Panc1 (cell line): ENCODE results near the gene CENPT. TPM values are rescaled to one million over a fixed set of nuclear protein-coding genes. Genes with fewer than 3 reads are reported as not detected.

ENCODE experiments used
- ATAC-seq: fragments of 200-7000 bp; cut with Tn5 transposase; 2 replicates; pipeline ENCODE4 v1.9.1; 2020; ENCODE audit warnings: mild to moderate bottlenecking, moderate library complexity
- BruUV-seq: library from RNA; stranded (reverse); fragments of 400-500 nt; replicated peaks from 2 replicates; lab custom pipeline; 2021; lab: Mats Ljungman, UMichigan
- CTCF ChIA-PET: fragments of 300-600 bp; sonication (Branson Sonifier 250); formaldehyde crosslinking; loops from one replicate; lab custom pipeline; 2022; ENCODE audit warnings: antibody characterized with exemption; lab: Charles Lee
- POLR2A ChIA-PET: fragments of 300-600 bp; sonication (Branson Sonifier 250); formaldehyde crosslinking; loops from one replicate; lab custom pipeline; 2022; ENCODE audit warnings: antibody characterized with exemption; lab: Charles Lee
- DNase-seq: peaks from one replicate; pipeline ENCODE4 v3.0.0-alpha.2; 2010; ENCODE audit warnings: low read depth, low spot score
- H3K27ac ChIP-seq: 2 replicates; pipeline ENCODE4 v1.5.1; 2011; ENCODE audit warnings: mild to moderate bottlenecking, low read length, inconsistent platforms
- H3K27me3 ChIP-seq: fragments of 200-500 bp; sonication (Bioruptor generic); 2 replicates; pipeline ENCODE4 v1.6.0; 2014; ENCODE audit warnings: low read length, inconsistent platforms; ENCODE audit not compliant: control insufficient read depth, insufficient read depth
- H3K36me3 ChIP-seq: fragments of 200-500 bp; sonication (Bioruptor generic); 2 replicates; pipeline ENCODE4 v1.5.1; 2014; ENCODE audit warnings: inconsistent platforms, mild to moderate bottlenecking, low read length, moderate library complexity; ENCODE audit not compliant: control insufficient read depth, insufficient read depth
- H3K4me1 ChIP-seq: 2 replicates; pipeline ENCODE4 v1.5.1; 2011; ENCODE audit warnings: inconsistent platforms, mild to moderate bottlenecking, low read length, moderate library complexity; ENCODE audit not compliant: control insufficient read depth, insufficient read depth
- H3K4me3 ChIP-seq, 2 experiments: 2 replicates each; pipeline ENCODE4 v1.5.1; 2011 to 2012; ENCODE audit warnings: low read depth in 2 of 2, low read length in 2 of 2, mild to moderate bottlenecking in 2 of 2, inconsistent platforms in 1 of 2, moderate library complexity in 1 of 2
- H3K9me3 ChIP-seq: fragments of 200-500 bp; sonication (Bioruptor generic); 2 replicates; pipeline ENCODE4 v1.5.1; 2014; ENCODE audit warnings: low read depth, mild to moderate bottlenecking, inconsistent platforms, low read length, moderate library complexity; ENCODE audit not compliant: control insufficient read depth, insufficient read depth
- CTCF ChIP-seq: fragments of 450-650 bp; IDR thresholded peaks from 2 replicates; pipeline ENCODE4 v1.5.1; 2017; ENCODE audit warnings: mild to moderate bottlenecking
- POLR2AphosphoS5 ChIP-seq: IDR thresholded peaks from 2 replicates; pipeline ENCODE4 v1.6.1; 2012; ENCODE audit warnings: mild to moderate bottlenecking, low read depth, low read length, moderate library complexity
- REST ChIP-seq, 2 experiments: IDR thresholded peaks; 2 replicates each; pipeline ENCODE4 v1.6.1; 2011 to 2012; ENCODE audit warnings: low read depth in 2 of 2, control low read depth in 1 of 2, low read length in 1 of 2, mild to moderate bottlenecking in 1 of 2, moderate library complexity in 1 of 2; ENCODE audit not compliant: insufficient read depth in 1 of 2
- SIN3A ChIP-seq: IDR thresholded peaks from 2 replicates; pipeline ENCODE4 v1.6.1; 2012; ENCODE audit warnings: low read depth, mild to moderate bottlenecking, low read length, moderate library complexity, borderline replicate concordance; ENCODE audit not compliant: insufficient read depth
- TCF7L2 ChIP-seq: IDR thresholded peaks from 2 replicates; pipeline ENCODE4 v1.6.1; 2011; ENCODE audit warnings: mild to moderate bottlenecking, low read depth, low read length, inconsistent platforms
- in situ Hi-C: cut with HindIII; loops from 2 replicates; pipeline ENCODE4 v1.10.0; 2016; ENCODE audit warnings: low sequenced_read_pairs, low pct_unique_long_range_greater_than_20kb
- intact Hi-C: fragments of 100-400 bp; cut with micrococcal nuclease; formaldehyde crosslinking; loops from one replicate; pipeline ENCODE4 v1.10.0; 2022; ENCODE audit not compliant: unreplicated experiment
- total RNA-seq: library from RNA; stranded (reverse); gene quantifications from one replicate; pipeline ENCODE4 v1.2.1, GENCODE V29; 2021; ENCODE audit not compliant: unreplicated experiment

CENPT gene
- total RNA-seq, 1 experiment from 2014 or later: 43.4 TPM

- no peak for TF ChIP-seq SIN3A
- no peak for TF ChIP-seq REST (IDR thresholded peaks at IDR 0.05; ENCODE audit: insufficient read depth in 1 of 2, low read depth in 2 of 2, low read length in 1 of 2)
- TF ChIP-seq TCF7L2: no peak
- TF ChIP-seq POLR2AphosphoS5: no peak
- TF ChIP-seq CTCF: no peak
- no peaks in the 10 kb centered on the region for H3K36me3 ChIP-seq
- CTCF ChIA-PET: no interaction called here
- H3K9me3 ChIP-seq: no peaks in the 10 kb centered on the region
- no TSS peak for BruUV-seq
- in situ Hi-C loops (no loop called here), intact Hi-C loops (no loop called here)
- DNase-seq: no peak
- no peak for ATAC-seq
- POLR2A ChIA-PET: no interaction called here
- H3K27me3 ChIP-seq: no peaks in the 10 kb centered on the region
- 0 out of 2 replicates have a peak, but pooled peaks cover 3% of the 10 kb centered on the region for H3K4me1 ChIP-seq
- H3K4me3 ChIP-seq: no peak overlapping the region
- no peak overlapping the region for H3K27ac ChIP-seq
Observed at GRCh38 chr16:67811899-67812298, 35.6 kb downstream of the CENPT start.

- in situ Hi-C loops: no loop called here
- CTCF ChIA-PET: interaction anchor here (1.3 to 1.9 kb wide), 2 partner anchors 9 to 134 kb away, joined by 4 to 9 read pairs; no protein-coding TSS in a partner anchor
Observed at GRCh38 chr16:67807148-67807682, 40.3 kb downstream of the CENPT start.

More at GRCh38 chr16:67807148-67807682, 40.3 kb downstream of the CENPT start:
- Histone ChIP-seq H3K9me3 (no peaks in the 10 kb centered on the region), H3K27ac (peak overlapping the region; percentile 75), H3K4me1 (peaks cover 9% of the 10 kb centered on the region), H3K27me3 (no peaks in the 10 kb centered on the region), H3K36me3 (no peaks in the 10 kb centered on the region; the same call in 1 of the 2 replicates), H3K4me3 (peak overlapping the region; percentile 92 to 96)
- POLR2A ChIA-PET: interaction anchor here (0.5 to 0.6 kb wide), 4 partner anchors 15 to 114 kb away, joined by 3 to 7 read pairs (median 5); no protein-coding TSS in a partner anchor
- intact Hi-C loops: loop anchor here (10.0 kb wide), 1 partner anchor 132 kb away; no protein-coding TSS in a partner anchor
- no peak for TF ChIP-seq REST (IDR thresholded peaks at IDR 0.05; ENCODE audit: insufficient read depth in 1 of 2, low read depth in 2 of 2, low read length in 1 of 2)
- TF ChIP-seq SIN3A: no peak
- no peak; the same call in 1 of the 2 replicates for TF ChIP-seq CTCF
- no peak for TF ChIP-seq TCF7L2
- no peak for TF ChIP-seq POLR2AphosphoS5
- ATAC-seq: peak; percentile 49
- no peak for DNase-seq
- no TSS peak for BruUV-seq
